ENCODE data around the gene PLXNA4.

Gene PLXNA4

GRCh38 chr7:132347123-132347522, 229.1 kb downstream of the PLXNA4 start:
- Mint-ChIP-seq H3K27ac (no peak overlapping the region), H3K36me3 (no peaks in the 10 kb centered on the region), H3K9me3 (no peaks in the 10 kb centered on the region), H3K4me3 (no peak overlapping the region), H3K4me1 (no peaks in the 10 kb centered on the region)
- ATAC-seq (no peak), DNase-seq (ENCODE audit: low spot score in 2 of 2) (no peak)

- H3K36me3 Mint-ChIP-seq = no peaks in the 10 kb centered on the region
Observed at GRCh38 chr7:132345543-132346129, 230.6 kb downstream of the PLXNA4 start.

GRCh38 chr7:132345030-132345429, 231.2 kb downstream of the PLXNA4 start:
- DNase-seq (ENCODE audit: low spot score in 2 of 2) (no peak), ATAC-seq (no peak)
- Mint-ChIP-seq H3K9me3 (no peaks in the 10 kb centered on the region), H3K4me3 (no peak overlapping the region), H3K36me3 (no peaks in the 10 kb centered on the region), H3K4me1 (no peaks in the 10 kb centered on the region), H3K27ac (no peak overlapping the region)

More at GRCh38 chr7:132345543-132346129, 230.6 kb downstream of the PLXNA4 start:
- Mint-ChIP-seq H3K4me3 (no peak overlapping the region), H3K9me3 (no peaks in the 10 kb centered on the region), H3K27ac (no peak overlapping the region), H3K4me1 (no peaks in the 10 kb centered on the region)
- ATAC-seq (no peak), DNase-seq (ENCODE audit: low spot score in 2 of 2) (no peak)

GRCh38 chr7:132343199-132343598, 233.1 kb downstream of the PLXNA4 start:
- Mint-ChIP-seq H3K27ac (no peak overlapping the region), H3K4me1 (no peaks in the 10 kb centered on the region)
- DNase-seq (ENCODE audit: low spot score in 2 of 2) = no peak

GRCh38 chr7:132337450-132338080, 238.7 kb downstream of the PLXNA4 start:
- H3K9me3 Mint-ChIP-seq = no peaks in the 10 kb centered on the region
- ATAC-seq = no peak
- no peak overlapping the region for H3K27ac Mint-ChIP-seq

More at GRCh38 chr7:132343199-132343598, 233.1 kb downstream of the PLXNA4 start:
- H3K9me3 Mint-ChIP-seq = no peaks in the 10 kb centered on the region
- no peak for ATAC-seq
- no peak overlapping the region for H3K4me3 Mint-ChIP-seq
- H3K36me3 Mint-ChIP-seq = no peaks in the 10 kb centered on the region

GRCh38 chr7:132336797-132337196, 239.5 kb downstream of the PLXNA4 start:
- Mint-ChIP-seq H3K27ac (no peak overlapping the region), H3K9me3 (no peaks in the 10 kb centered on the region), H3K4me1 (no peaks in the 10 kb centered on the region), H3K4me3 (no peak overlapping the region), H3K36me3 (no peaks in the 10 kb centered on the region)
- ATAC-seq (no peak), DNase-seq (ENCODE audit: low spot score in 2 of 2) (no peak)

More at GRCh38 chr7:132337450-132338080, 238.7 kb downstream of the PLXNA4 start:
- DNase-seq (ENCODE audit: low spot score in 2 of 2) = no peak
- Mint-ChIP-seq H3K4me1 (no peaks in the 10 kb centered on the region), H3K4me3 (no peak overlapping the region), H3K36me3 (no peaks in the 10 kb centered on the region)

- Mint-ChIP-seq H3K4me1 (no peaks in the 10 kb centered on the region), H3K9me3 (no peaks in the 10 kb centered on the region), H3K4me3 (no peak overlapping the region), H3K36me3 (no peaks in the 10 kb centered on the region), H3K27ac (no peak overlapping the region)
- DNase-seq (ENCODE audit: low spot score in 2 of 2) = no peak
- no peak for ATAC-seq
Observed at GRCh38 chr7:132333301-132333700, 243.0 kb downstream of the PLXNA4 start.

GRCh38 chr7:132328760-132329159, 247.5 kb downstream of the PLXNA4 start:
- Mint-ChIP-seq H3K36me3 (no peaks in the 10 kb centered on the region), H3K4me3 (no peak overlapping the region), H3K9me3 (no peaks in the 10 kb centered on the region), H3K27ac (no peak overlapping the region), H3K4me1 (no peaks in the 10 kb centered on the region)
- ATAC-seq = no peak
- DNase-seq (ENCODE audit: low spot score in 2 of 2) = no peak

GRCh38 chr7:132328047-132328620, 248.1 kb downstream of the PLXNA4 start:
- no peaks in the 10 kb centered on the region for H3K36me3 Mint-ChIP-seq
- no peak overlapping the region for H3K27ac Mint-ChIP-seq
- no peak for DNase-seq (ENCODE audit: low spot score in 2 of 2)

GRCh38 chr7:132326878-132327589, 249.2 kb downstream of the PLXNA4 start:
- H3K4me3 Mint-ChIP-seq = no peak overlapping the region
- no peaks in the 10 kb centered on the region for H3K36me3 Mint-ChIP-seq
- H3K4me1 Mint-ChIP-seq = no peaks in the 10 kb centered on the region
- no peak for ATAC-seq
- H3K9me3 Mint-ChIP-seq = no peaks in the 10 kb centered on the region
- no peak for DNase-seq (ENCODE audit: low spot score in 2 of 2)
- no peak overlapping the region for H3K27ac Mint-ChIP-seq

More at GRCh38 chr7:132328047-132328620, 248.1 kb downstream of the PLXNA4 start:
- Mint-ChIP-seq H3K9me3 (no peaks in the 10 kb centered on the region), H3K4me1 (no peaks in the 10 kb centered on the region), H3K4me3 (no peak overlapping the region)
- ATAC-seq = no peak

- ATAC-seq = no peak
- H3K9me3 Mint-ChIP-seq = no peaks in the 10 kb centered on the region
- H3K36me3 Mint-ChIP-seq = no peaks in the 10 kb centered on the region
- no peak overlapping the region for H3K27ac Mint-ChIP-seq
- peaks cover 13% of the 10 kb centered on the region for H3K4me1 Mint-ChIP-seq
- no peak overlapping the region for H3K4me3 Mint-ChIP-seq
- DNase-seq (ENCODE audit: low spot score in 2 of 2) = no peak
Observed at GRCh38 chr7:132322970-132323369, 253.3 kb downstream of the PLXNA4 start.

GRCh38 chr7:132321387-132321786, 254.9 kb downstream of the PLXNA4 start:
- Mint-ChIP-seq H3K36me3 (no peaks in the 10 kb centered on the region), H3K4me3 (no peak overlapping the region), H3K9me3 (peaks cover 4% of the 10 kb centered on the region), H3K4me1 (peaks cover 13% of the 10 kb centered on the region), H3K27ac (no peak overlapping the region)
- ATAC-seq = no peak
- no peak for DNase-seq (ENCODE audit: low spot score in 2 of 2)

GRCh38 chr7:132319481-132319880, 256.8 kb downstream of the PLXNA4 start:
- Mint-ChIP-seq H3K4me1 (peaks cover 13% of the 10 kb centered on the region), H3K36me3 (no peaks in the 10 kb centered on the region), H3K9me3 (peaks cover 4% of the 10 kb centered on the region), H3K4me3 (no peak overlapping the region), H3K27ac (no peak overlapping the region)
- DNase-seq (ENCODE audit: low spot score in 2 of 2) (no peak), ATAC-seq (no peak)

- Mint-ChIP-seq H3K36me3 (no peaks in the 10 kb centered on the region), H3K4me3 (no peak overlapping the region), H3K4me1 (peaks cover 13% of the 10 kb centered on the region), H3K9me3 (peaks cover 4% of the 10 kb centered on the region), H3K27ac (no peak overlapping the region)
- DNase-seq (ENCODE audit: low spot score in 2 of 2) = peak; percentile 67 to 83
- ATAC-seq = peak; percentile 85
Observed at GRCh38 chr7:132318352-132319318, 257.6 kb downstream of the PLXNA4 start.
